NCI-H2107 treated with DMSO at 0.1 percent for 48 hours (cell line): ENCODE results near the gene TFAP2C.
"Not testable (repeated sequence)": the region's sequence is repeated elsewhere in the genome, so short reads cannot be mapped to it uniquely, and the experiment has no call there.

Experiments used
- DNase-seq: peaks from one replicate; lab custom pipeline; 2025; ENCODE audit not compliant: unreplicated experiment; lab: John Stamatoyannopoulos, UW

Gene TFAP2C

DNA sequence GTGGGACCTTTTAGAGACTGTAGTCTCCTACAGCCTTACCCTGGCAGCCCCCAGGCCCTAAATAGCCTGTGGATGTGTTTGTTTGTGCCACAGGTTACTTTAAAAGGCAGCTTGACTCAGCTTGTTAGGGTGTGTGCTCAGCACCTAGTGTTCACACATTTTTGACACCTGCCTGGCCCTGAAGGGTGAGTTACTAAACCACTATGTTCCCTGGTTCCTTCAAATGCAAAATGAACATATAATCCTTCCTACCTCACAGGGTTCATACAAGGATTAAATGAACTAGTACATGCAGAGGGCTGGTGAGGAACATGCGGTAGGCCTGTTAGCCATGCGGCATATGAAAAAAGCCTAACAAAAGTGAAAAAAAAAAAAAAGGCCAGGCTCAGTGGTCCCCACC, 14.9 kb upstream of the TFAP2C start:
- DNase-seq = no peak

- DNase-seq = no peak
Measured at GRCh38 chr20:56616716-56617115, 12.4 kb upstream of the TFAP2C start.

DNA sequence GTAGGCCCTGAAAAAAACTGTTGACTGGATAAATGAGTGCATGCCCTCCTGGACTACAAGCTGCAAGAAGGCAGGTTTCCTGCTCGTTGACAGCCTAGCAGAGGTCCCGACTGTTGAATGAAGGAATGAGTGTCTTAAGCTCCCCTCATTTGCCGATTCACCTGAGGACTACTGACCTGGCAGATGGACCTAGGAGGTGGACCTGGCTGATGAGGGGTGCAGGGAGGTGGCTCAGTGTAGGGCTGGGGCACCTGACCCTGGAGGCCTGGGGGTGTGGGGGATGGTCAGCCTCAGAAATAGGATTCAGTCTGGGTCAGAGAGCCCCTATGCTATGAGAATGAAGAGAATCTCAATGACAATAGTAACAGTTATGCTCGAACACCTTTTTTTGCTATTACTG, 11.6 kb upstream of the TFAP2C start:
- no peak for DNase-seq

DNA sequence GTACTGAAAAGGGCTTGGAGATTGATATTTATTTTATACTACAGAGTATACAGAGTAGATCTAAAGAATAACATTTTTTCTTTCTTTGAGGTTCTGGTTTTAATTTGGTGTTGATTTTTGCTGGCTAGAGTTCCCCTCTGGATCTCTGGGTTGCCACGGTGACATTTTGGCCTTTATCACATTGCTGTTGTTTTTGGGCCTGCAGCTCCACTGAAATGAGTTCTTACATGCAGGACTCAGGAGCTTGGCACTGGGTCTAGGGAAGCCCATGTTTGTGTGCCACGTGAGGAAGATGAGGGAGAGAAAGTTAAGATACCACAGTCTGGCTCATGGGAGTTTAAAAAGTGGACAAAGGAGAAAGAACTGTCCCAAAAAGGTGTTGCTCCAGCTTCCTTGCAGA, 7.4 kb upstream of the TFAP2C start:
- no peak for DNase-seq

DNA sequence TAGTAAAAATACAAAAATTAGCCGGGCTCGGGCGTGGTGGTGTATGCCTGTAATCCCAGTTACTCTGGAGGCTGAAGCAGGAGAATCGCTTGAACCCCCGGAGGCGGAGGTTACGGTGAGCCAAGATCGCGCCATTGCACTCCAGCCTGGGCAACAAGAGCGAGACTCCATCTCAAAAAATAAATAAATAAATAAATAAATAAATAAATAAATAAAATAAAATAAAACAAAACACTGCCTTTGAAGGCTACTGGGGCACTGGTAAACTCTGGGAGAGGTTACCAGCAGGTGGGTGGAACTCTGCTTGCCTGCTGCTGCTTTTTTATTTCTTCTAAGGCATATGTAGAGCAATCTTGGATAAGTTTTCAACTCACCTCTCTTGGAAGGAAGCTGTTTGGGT, 5.2 kb upstream of the TFAP2C start:
- not testable (repeated sequence) for DNase-seq

- no peak for DNase-seq
Measured at GRCh38 chr20:56624786-56625681, 4.1 kb upstream of the TFAP2C start.

DNA sequence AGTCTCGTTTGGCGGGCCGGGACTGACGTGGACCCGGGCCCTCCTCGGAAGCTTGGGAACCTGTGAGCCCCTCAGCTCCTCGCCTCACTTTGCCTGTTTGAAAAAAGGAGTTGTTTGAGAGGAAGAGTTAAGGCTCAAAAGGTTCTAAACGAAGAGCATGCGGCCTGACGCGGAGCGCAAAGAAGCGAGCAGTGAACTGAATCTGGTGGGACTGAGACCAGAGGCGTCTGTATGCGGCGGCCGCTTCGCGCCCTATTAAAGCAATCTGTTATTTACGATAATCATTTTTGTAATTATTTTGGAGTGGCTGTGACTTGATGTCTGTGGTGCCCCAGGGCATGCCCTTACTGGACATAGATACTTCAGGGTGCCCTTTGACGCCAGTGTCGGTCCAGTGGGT, 3.3 kb upstream of the TFAP2C start:
- DNase-seq = no peak

GRCh38 chr20:56626367-56627121, 2.6 kb upstream of the TFAP2C start:
- DNase-seq = no peak

DNA sequence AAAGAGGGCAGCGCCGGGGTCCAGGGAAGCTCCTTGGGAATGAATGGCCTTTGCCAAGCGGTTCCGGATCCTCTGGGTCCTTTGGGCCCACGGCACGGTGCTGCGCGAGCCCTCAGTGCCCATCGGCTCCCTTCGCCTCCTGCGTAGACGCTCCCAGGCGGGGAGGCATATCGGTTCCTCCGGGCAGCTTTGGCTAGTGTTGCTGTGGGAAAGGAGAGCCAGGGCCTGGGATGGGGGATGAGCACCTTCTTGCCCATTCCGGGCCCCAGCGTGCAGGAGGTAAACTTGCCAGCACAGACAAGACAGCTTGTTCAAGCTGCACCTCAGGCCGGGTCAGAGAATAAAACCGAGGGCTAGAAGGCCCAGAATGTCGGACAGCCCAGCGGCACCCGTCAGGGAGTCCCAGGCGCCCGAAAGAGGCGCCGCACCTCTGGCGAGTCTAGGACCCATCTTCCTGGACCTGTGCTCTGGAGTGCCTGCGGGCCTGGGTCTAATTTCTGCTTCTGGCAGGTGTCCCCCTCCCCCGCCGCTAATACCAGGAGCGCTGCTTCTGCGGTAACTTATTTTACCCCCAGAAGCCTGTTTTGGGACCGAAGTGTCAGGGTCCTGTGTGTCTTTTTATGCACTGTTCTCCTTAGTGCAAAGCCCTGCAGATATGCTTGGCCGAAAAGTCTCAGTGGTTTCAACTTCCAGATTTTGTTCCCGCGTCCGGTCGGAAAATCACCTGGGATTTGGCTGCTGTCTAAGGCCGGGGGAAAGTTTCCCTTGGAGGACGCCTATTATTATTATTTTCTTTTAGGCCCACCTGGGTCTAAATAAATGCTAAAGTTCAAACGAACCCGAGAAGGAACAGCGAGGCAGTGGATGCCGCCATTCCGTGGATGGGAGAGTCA, 1.7 kb upstream of the TFAP2C start:
- no peak for DNase-seq

DNA sequence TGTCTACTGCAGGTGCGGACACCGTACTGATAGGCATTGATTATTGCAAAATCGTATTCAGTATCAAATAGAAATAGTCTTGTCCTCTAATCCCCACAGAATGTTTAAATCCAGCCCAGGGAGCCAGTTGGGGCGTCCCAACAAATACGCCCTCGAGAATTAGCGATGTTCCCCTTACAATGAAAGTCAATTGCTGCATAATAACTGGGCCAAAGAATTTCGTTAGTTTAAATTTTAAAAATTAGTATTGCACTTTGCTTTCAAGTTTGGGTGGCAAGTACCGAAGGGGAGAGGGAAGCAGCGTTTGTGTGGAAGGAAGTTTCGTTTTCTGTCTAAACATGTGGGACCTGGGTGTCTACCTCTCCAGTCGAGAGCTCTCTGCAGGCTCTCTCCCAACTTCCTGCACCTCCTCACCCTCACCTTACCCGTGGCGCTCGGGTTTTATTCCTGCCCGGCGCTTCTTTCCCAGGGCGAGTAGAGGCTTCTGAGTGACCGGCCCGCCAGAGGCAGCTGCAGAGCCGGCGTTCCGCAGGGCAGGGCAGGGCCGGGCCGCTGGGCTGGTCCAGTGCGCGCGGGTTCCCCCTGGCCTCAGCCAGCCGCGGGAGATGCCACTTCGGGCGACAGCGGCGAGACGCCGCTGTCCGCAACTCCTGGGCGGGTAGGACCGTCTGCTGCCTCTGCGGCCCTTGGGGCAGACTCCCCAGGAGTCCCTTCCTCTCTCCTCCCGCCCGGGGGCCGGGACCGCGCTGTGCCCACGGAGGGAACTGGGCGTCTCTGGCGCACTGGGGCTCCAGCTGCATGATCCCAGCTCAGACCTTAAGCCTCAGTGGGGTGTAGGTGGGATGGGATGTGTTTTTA, 862 bp upstream of the TFAP2C start:
- no peak for DNase-seq

GRCh38 chr20:56629464-56630085, 469 bp downstream of the TFAP2C start:
- DNase-seq = no peak

DNA sequence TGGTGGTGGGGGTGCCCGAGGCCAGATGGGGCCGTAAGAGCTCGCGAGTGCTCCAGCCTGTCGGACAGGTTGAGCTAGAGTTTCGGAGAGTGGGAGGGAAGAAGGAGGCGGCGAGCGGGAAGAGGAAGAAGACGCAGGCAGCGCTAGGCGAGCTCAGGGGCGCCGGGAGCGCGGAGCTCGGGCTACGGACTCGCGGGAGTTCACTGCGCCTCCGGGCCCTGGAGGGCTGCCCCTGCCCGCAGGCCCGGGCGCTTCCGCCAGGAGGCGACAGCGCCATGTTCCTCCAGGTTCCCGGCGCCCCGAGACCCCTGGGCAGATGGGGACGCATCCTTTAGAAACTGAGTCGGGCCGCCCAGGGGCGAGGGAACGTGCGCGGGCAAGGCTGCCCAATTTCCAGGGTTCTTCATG, 984 bp downstream of the TFAP2C start:
- DNase-seq = no peak

- DNase-seq = no peak
Measured at GRCh38 chr20:56630506-56631317, 1.6 kb downstream of the TFAP2C start.

GRCh38 chr20:56631318-56631989, 2.3 kb downstream of the TFAP2C start:
- DNase-seq = no peak

- no peak for DNase-seq
Measured at GRCh38 chr20:56631990-56632327, 2.9 kb downstream of the TFAP2C start.

GRCh38 chr20:56634307-56634706, 5.2 kb downstream of the TFAP2C start:
- DNase-seq = no peak

- no peak for DNase-seq
Measured at GRCh38 chr20:56634735-56635385, 5.8 kb downstream of the TFAP2C start.

- no peak for DNase-seq
Measured at GRCh38 chr20:56636716-56637115, 7.6 kb downstream of the TFAP2C start.
